Motor neuron (in vitro differentiated cells): Measurements from ENCODE around the gene SACM1L. TPM values are rescaled to one million over a fixed set of nuclear protein-coding genes. Genes with fewer than 3 reads are reported as not detected.
A peak's percentile ranks its signal among the peaks of the same experiment; 100 is the strongest.

ENCODE experiments used
- ATAC-seq, 8 experiments: fragments of 200-7000 bp; cut with Tn5 transposase; replicated peaks in 6 of 8; 2 replicates each; pipeline ENCODE4 v1.8.0; 2021; ENCODE audit warnings: mild to moderate bottlenecking in 8 of 8, moderate library complexity in 8 of 8
- H3K27ac ChIP-seq, 2 donors: fragments of 250-450 bp; sonication (Bioruptor Pico); 2 replicates each; pipeline ENCODE4 v1.9.0; 2021; ENCODE audit warnings: antibody characterized with exemption in 2 of 2, mild to moderate bottlenecking in 2 of 2, moderate library complexity in 1 of 2
- H3K4me1 ChIP-seq, 2 donors: fragments of 250-450 bp; sonication (Bioruptor Pico); replicated peaks in 1 of 2; 2 replicates each; pipeline ENCODE4 v1.6.1; 2021; ENCODE audit warnings: antibody characterized with exemption in 2 of 2, mild to moderate bottlenecking in 2 of 2, moderate library complexity in 1 of 2
- H3K4me3 ChIP-seq, 5 donors: fragments of 250-450 bp; sonication (Bioruptor Pico); 2 replicates each; pipeline ENCODE4 v1.9.0; 2021; ENCODE audit warnings: antibody characterized with exemption in 5 of 5, mild to moderate bottlenecking in 5 of 5, moderate library complexity in 4 of 5
- WGBS, 10 experiments: fragments of 450-650 bp; shearing (Covaris generic); methylation state at CpG; one replicate each; pipeline ENCODE4 v1.0.0; 2022; 5-methylcytosine and 5-hydroxymethylcytosine counted together
- in situ Hi-C, 9 experiments: fragments of 400-800 bp; cut with MboI; loops; one replicate each; pipeline ENCODE4 v1.15.0; 2021; ENCODE audit warnings: low sequenced_read_pairs in 9 of 9, low pct_unique_long_range_greater_than_20kb in 2 of 9; ENCODE audit not compliant: unreplicated experiment in 9 of 9
- total RNA-seq, 8 experiments: library from RNA; unstranded; fragments of 300-600 nt; gene quantifications; 2 replicates each; pipeline versions ENCODE4 v1.2.3 to v1.2.4, GENCODE V29; 2022

The SACM1L gene
- total RNA-seq, 8 experiments from 2014 or later, result 22.4 to 78.7 (median 33.1) TPM

DNA sequence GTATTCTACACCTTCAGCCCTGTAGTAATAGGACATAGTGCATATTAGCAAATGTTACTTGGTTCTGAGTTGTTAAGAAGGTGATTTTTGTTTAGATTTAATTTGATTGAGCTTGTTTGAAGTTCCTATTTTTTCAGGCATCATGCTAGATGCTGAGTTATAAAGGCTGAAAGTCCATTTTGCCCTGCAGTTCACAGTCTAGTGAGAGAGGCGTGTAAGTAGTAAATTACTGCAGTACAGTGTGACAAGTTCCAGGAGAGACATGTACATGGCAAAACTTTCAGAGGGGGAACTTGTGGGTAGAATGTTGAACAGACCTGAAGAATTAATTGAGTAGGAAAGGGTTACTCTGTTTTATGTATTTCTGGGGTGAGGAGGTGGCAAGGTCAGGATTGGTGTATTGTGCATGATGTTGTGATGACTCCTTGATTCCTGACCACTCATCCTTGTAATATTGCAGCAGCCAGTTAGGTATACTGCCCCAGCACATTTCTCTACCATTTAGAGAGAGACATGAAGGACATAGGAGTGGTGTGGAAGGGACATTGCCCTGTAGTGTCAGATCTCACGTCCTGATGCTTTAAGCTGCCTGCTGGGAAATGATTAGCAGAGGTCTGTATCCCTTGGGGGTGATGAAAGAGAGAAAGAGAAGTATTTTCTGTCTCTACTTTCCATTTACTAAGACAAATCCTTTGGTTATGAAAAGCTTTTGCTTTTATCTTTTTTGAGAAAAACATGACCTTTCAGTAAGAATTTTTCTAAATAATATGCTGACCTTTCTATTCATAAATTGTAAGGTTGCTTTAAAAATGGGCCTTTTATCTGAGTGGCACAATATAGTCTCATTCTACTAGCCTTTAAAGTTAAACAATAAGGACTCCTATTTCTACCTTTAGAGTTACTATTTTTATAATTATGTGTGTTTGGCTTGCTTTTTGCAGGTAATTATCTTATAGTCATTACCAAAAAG, 16.9 kb downstream of the SACM1L start:
- Histone ChIP-seq H3K4me3 (no peak overlapping the region), H3K4me1 (peaks cover 2 to 7% of the 10 kb centered on the region in 2 donors), H3K27ac (no peak overlapping the region)
- in situ Hi-C loops, result no loop called here
- WGBS, 10 experiments, result 57 to 100% (median 69%) methylated on average over 1 to 2 of the region's 2 CpGs; no CpG with 5 or more reads in 3 of the 10 experiments
- ATAC-seq, result peak in 3 of 8 experiments; percentile 21 to 58 (median 27)

DNA sequence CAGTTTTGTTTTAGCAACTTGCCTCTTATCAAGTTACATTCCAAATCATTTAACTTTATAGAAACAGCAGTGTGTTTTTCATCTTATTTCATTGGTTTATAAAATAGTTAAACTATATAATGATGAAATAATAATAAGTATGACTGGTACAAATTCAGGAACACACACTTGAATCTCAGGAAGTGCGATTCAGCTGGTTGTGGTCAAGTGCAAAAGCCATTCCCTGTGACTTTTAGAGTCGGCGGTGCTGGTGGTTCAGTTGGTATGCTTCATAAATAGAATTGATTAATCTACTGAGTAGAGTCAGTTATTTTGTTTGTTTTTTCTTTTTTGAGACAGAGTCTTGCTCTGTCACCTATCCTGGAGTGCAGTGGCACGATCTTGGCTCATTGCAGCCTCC, 22.7 kb downstream of the SACM1L start:
- ATAC-seq, result no peak
- 71 to 100% (median 98%) methylated on average over 1 to 4 of the region's 4 CpGs; no CpG with 5 or more reads in 2 of the 10 experiments for WGBS, 10 experiments
- H3K4me1 ChIP-seq, result no peaks in the 10 kb centered on the region
- in situ Hi-C loops, result no loop called here
- no peak overlapping the region for H3K4me3 ChIP-seq
- no peak overlapping the region for H3K27ac ChIP-seq

DNA sequence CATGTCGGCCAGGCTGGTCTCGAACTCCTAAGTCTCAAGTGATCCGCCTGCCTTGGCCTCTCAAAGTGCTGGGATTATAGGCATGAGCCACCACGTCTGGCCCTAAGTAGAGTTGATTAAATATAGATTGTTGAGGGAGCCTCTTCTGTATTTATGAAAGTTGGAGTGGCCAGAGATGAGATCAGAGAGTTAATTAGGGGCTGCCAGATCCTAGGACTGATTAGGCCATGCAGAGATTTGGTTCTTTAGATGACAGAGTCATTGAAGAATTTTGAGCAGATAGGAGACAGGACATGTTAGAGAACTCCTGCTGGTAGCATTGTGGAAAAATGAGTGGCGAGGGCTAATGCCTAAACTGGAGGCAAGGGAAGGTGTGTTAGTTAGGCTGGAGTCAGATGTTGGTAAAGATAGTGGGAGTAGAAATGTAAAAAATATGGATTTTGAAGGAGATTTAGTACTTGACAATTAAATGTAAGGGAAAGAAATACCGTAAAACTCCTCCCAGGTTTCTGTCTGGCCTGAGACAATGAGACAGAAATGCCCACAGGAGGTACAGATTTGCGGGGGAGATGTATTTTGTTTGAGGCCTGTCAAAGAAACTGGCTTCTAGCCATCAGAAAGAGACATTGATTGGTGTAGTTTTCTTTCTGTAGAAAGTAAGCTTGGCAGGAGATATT, 23.4 kb downstream of the SACM1L start:
- H3K4me1 ChIP-seq, result no peaks in the 10 kb centered on the region
- no peak for ATAC-seq
- H3K4me3 ChIP-seq, result no peak overlapping the region
- no peak overlapping the region for H3K27ac ChIP-seq
- 73 to 100% (median 94%) methylated on average over 1 to 7 of the region's 7 CpGs for WGBS, 10 experiments
- in situ Hi-C loops, result no loop called here

DNA sequence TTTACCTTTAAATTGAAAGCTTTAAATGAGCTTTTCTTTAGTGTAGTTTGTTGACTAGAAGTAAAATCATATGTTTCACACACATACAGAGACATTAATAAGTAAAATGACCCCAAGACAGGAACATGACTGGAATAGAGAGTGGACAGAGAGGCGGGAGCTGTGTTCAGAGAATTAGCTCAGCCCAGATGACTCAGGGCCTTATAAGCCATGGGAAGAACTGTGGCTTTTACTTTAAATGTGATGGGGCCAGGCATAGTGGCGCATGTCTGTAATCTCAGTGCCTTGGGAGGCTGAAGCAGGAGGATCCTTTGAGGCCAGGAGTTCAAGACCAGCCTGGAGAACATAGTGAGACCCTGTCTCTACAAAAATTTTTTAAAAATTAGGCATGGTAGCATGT, 26.7 kb downstream of the SACM1L start:
- Histone ChIP-seq H3K27ac (no peak overlapping the region), H3K4me1 (no peaks in the 10 kb centered on the region)
- in situ Hi-C loops, result no loop called here

DNA sequence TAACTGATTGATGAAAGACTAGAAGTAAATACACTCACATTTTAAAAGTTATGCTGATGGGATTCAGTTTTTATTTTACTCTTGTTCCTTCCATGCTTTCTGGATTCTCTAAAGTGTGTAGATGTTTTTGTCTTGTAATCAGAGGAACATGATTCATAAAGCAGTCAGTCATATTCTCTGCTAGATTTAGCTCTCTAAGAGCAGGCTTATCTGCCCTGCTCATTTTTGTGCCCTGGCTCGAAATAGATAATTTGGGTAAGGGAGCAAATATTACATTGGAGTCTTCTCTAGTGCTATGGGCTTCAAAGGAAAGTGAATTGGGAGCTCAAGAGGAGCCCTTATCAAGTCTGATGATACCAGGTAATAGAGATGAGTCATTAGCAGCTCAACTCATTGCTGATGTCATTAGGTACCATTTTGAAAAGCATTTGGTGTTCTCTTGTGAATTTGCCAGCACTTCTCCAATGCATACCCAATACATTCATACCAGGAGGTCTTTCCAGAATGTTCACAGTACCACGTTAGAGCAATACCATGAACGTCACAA, 27.7 kb downstream of the SACM1L start:
- WGBS, 10 experiments, result 73 to 100% (median 100%) methylated on average over 3 of the region's 3 CpGs; no CpG with 5 or more reads in 1 of the 10 experiments
- ATAC-seq, result peak in 1 of 8 experiments; percentile 8

More for the DNA sequence above, 26.7 kb downstream of the SACM1L start:
- H3K4me3 ChIP-seq, result no peak overlapping the region
- WGBS, 10 experiments, result 43 to 86% (median 82%) methylated on average over 1 to 2 of the region's 2 CpGs; no CpG with 5 or more reads in 4 of the 10 experiments
- ATAC-seq, result peak in 2 of 8 experiments; percentile 11 to 46

DNA sequence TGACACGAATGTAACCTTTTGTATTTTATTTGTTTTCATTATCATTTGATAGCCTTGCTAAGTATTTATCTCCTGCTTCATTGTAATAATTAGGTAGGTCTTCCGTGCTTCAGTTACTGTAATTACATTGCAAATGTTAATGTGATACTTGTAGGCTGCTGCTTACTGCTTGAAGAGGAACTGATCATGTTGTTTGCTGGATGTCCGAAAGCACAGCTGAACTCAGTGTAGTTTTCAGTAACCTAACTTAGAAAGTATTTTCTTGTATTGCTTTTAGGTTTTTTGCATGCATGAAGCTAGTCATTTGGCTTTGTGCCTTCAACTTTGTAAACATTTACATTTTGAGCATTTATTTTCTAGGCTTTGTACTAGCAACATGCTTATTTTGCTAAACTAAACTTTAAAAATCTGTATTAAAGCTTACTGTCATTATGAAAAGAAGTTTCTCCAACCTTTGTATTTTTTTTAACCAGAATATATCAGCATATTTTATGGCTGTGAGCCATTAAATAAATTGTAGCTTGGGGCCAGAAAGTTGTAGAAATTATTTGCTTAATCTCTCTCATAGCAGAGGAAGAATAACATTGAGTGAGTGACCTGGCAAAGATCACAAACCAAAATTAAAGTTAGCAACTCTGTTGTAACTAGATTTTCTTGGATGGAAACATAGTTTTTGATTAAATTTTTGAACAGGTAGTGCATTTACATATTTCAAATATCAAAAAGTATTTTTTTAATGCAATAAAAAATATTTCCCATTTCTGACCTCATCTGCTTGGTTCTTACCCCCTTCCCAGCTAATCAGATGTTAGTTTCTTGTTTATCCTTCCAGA, 30.7 kb downstream of the SACM1L start:
- Histone ChIP-seq H3K4me3 (no peak overlapping the region), H3K27ac (no peak overlapping the region), H3K4me1 (no peaks in the 10 kb centered on the region)
- in situ Hi-C loops, result no loop called here
- peak in 1 of 8 experiments; percentile 77 for ATAC-seq
- WGBS, 10 experiments, result 10 to 100% (median 80%) methylated on average over 1 to 3 of the region's 3 CpGs

More for the DNA sequence above, 27.7 kb downstream of the SACM1L start:
- no peak overlapping the region for H3K27ac ChIP-seq
- H3K4me3 ChIP-seq, result no peak overlapping the region
- in situ Hi-C loops, result no loop called here
- H3K4me1 ChIP-seq, result no peaks in the 10 kb centered on the region

DNA sequence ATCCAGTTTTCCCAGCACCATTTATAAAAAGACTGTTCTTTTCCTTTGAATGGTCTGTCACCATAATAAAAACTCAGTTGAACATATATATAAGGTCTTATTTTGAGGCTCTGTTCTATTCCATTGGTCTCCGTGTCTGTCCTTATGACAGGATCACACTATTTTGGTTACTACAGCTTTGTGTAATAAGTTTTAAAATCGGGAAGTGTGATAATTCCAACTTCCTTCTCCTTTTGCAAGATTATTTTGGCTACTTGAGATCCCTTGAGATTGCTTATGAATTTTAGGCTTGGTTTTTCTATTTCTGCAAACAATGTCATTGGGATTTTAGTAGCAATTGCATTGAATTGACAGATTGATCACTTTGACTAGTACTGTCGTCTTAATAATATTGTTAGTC, 35.7 kb downstream of the SACM1L start:
- Histone ChIP-seq H3K27ac (no peak overlapping the region), H3K4me1 (no peaks in the 10 kb centered on the region), H3K4me3 (no peak overlapping the region)
- ATAC-seq, result no peak
- in situ Hi-C loops, result no loop called here
- WGBS, 10 experiments, result 81 to 100% (median 94%) methylated on average over 1 to 3 of the region's 3 CpGs

DNA sequence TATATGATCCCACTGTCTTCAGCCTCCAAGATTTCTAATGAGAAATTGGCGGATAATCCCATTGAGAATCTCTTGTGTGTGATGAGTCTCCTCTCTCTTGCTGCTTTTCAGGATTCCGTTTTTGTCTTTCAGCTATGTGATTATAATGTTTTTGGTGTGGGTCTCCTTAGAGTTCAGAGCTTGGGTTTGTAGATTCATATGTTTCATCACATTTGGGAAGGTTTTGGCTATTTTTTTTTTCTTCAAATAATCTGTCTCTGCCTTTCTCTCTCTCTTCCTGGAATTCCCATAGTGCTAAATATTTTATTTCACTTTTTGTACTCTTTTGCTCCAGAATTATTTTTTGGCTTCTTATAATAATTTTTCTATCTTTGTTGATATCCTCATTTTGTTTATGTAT, 40.4 kb downstream of the SACM1L start:
- ATAC-seq, result no peak
- Histone ChIP-seq H3K4me3 (no peak overlapping the region), H3K27ac (no peak overlapping the region), H3K4me1 (no peaks in the 10 kb centered on the region)
- WGBS, 10 experiments, result 57 to 100% (median 71%) methylated on average over 1 to 2 of the region's 2 CpGs; no CpG with 5 or more reads in 1 of the 10 experiments
- in situ Hi-C loops, result no loop called here

DNA sequence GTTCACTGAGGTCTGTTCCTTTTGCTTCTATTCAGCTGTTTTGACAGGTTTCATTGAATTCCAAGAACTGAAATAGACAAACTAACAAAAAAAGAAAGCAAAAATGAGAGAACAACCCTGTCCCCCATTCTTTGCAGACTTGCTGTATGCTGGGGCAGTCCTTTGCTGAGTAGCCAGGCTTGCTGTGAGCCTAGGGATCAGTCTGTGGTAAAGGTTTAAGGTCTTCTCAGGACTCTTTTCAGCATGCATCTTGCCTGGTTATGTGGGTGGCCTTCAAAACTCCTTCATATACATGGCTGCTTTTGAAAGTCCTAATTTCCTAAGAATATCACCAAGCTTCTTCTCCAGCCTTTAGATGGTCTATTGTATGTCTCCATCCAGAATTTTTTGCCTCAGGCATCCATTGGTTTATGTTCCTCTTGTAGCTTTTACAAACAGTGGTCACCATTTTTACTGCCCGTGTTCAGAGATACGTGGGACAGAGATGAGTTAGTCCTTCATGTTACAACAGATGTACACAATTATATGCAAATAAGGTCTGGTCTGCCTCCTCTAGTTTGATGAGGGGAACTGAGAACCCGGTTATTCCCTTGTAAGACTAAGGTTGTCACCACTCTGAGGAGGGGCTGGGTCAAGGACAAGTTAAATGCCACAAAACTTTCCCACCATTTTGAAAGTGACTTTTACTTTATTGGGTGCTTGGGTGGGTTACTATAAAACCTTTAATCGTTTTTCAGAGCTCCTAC, 41.4 kb downstream of the SACM1L start:
- Histone ChIP-seq H3K4me3 (no peak overlapping the region), H3K27ac (no peak overlapping the region), H3K4me1 (no peaks in the 10 kb centered on the region)
- in situ Hi-C loops, result no loop called here
- no peak for ATAC-seq
- WGBS, 10 experiments, result 67 to 100% (median 87%) methylated on average over 1 to 3 of the region's 4 CpGs; no CpG with 5 or more reads in 1 of the 10 experiments

DNA sequence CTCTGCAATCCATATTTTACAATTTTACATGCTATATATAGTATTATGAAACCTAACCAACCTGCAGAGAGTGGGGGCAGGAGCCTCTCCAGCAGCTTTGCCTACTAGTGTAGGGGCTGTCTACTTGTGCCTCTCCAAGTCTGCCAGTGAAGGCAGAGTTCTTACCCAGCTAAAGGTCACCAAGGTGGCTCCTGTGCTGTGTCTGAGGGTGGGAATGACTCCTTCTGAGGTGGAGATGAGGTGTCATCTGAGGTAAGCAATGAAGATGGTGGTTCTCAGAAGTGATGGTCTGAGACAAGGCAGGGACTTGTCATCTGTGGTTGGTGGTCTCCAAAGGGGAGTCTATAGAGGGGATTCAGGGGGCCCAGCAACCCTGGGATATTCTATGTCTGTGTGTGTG, 47.5 kb downstream of the SACM1L start:
- Histone ChIP-seq H3K4me3 (no peak overlapping the region), H3K27ac (no peak overlapping the region), H3K4me1 (no peaks in the 10 kb centered on the region)
- in situ Hi-C loops, result no loop called here
- ATAC-seq, result no peak

DNA sequence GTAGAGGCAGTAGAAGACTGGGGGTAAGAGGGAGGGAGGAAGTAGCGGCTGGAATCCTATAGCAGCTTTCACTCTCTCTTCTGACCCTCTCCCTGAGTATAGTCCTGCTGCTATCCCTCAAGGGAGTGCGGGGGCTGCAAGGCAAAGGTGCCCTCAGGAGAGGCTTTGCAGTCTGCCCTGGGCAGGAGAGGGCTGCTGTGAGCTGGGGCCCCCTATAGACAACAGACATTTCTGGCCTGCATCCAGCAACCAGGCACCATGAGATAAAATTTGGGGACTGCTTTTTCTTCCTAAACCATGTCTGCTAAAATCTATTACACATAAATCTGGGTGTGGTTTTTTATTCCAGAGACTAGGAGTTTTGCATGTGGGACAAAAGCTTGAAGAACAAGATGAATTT, 48.0 kb downstream of the SACM1L start:
- ATAC-seq, result no peak

DNA sequence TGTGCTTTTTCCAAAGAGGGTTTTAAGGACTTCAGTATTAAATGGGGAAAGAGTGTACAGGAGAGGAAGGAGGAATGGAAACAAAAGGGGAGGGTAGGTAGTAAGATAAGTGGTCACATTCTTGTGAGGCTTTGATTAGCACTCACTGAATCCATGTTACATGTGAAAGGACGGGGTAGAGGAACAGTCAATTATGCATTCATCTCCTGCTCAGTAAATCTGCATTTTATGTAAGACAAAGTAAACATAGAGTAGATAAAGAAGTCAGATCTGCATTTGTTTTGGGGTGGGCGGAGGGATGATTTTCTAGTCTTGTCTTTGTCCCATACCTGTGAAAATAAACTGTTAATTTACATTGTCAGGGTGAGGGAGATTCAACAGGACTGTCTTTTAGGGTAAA, 50.8 kb downstream of the SACM1L start:
- 0 to 100% (median 59%) methylated on average over 1 to 2 of the region's 2 CpGs; no CpG with 5 or more reads in 2 of the 10 experiments for WGBS, 10 experiments
- Histone ChIP-seq H3K4me1 (no peaks in the 10 kb centered on the region), H3K27ac (no peak overlapping the region), H3K4me3 (no peak overlapping the region)
- in situ Hi-C loops, result no loop called here
- ATAC-seq, result peak in 3 of 8 experiments; percentile 61 to 92 (median 76)

More for the DNA sequence above, 48.0 kb downstream of the SACM1L start:
- Histone ChIP-seq H3K4me3 (no peak overlapping the region), H3K27ac (no peak overlapping the region), H3K4me1 (no peaks in the 10 kb centered on the region)
- in situ Hi-C loops, result no loop called here
- 100% methylated on average over 1 of the region's 2 CpGs; no CpG with 5 or more reads in 9 of the 10 experiments for WGBS, 10 experiments
